WERI-Rb-1 (cell line): ENCODE data around the gene ABLIM3.

Source experiments
- DNase-seq: peaks from one replicate; pipeline ENCODE4 v3.0.0-alpha.2; 2020
- H3K27ac ChIP-seq: fragments of 250-450 bp; sonication (Bioruptor Pico); 2 replicates; pipeline ENCODE4 v1.5.1; 2020; ENCODE audit warnings: mild to moderate bottlenecking, moderate library complexity
- H3K27me3 ChIP-seq: fragments of 250-450 bp; sonication (Bioruptor Pico); 2 replicates; pipeline ENCODE4 v1.5.1; 2021; ENCODE audit warnings: mild to moderate bottlenecking, low read depth, moderate library complexity; ENCODE audit not compliant: insufficient read depth, severe bottlenecking
- H3K36me3 ChIP-seq: fragments of 250-450 bp; sonication (Bioruptor Pico); 2 replicates; pipeline ENCODE4 v1.5.1; 2020; ENCODE audit warnings: mild to moderate bottlenecking, moderate library complexity
- H3K4me3 ChIP-seq: 2 replicates; pipeline ENCODE4 v1.5.1; 2011; ENCODE audit warnings: low read depth, mild to moderate bottlenecking, control low read depth, low read length
- H3K9me3 ChIP-seq: fragments of 250-450 bp; sonication (Bioruptor Pico); 2 replicates; pipeline ENCODE4 v1.5.1; 2021; ENCODE audit warnings: mild to moderate bottlenecking, moderate library complexity; ENCODE audit not compliant: severe bottlenecking
- CTCF ChIP-seq: IDR thresholded peaks from 2 replicates; pipeline ENCODE4 v1.5.1; 2011; ENCODE audit warnings: low read depth, mild to moderate bottlenecking, control low read depth, inconsistent platforms, low read length

The ABLIM3 gene

GRCh38 chr5:149239917-149240316, 98.6 kb downstream of the ABLIM3 start:
- no peak for TF ChIP-seq CTCF
- Histone ChIP-seq H3K36me3 (no peaks in the 10 kb centered on the region), H3K27ac (no peak overlapping the region), H3K4me3 (no peak overlapping the region), H3K9me3 (no peaks in the 10 kb centered on the region), H3K27me3 (peaks cover 90% of the 10 kb centered on the region)
- no peak for DNase-seq

DNA sequence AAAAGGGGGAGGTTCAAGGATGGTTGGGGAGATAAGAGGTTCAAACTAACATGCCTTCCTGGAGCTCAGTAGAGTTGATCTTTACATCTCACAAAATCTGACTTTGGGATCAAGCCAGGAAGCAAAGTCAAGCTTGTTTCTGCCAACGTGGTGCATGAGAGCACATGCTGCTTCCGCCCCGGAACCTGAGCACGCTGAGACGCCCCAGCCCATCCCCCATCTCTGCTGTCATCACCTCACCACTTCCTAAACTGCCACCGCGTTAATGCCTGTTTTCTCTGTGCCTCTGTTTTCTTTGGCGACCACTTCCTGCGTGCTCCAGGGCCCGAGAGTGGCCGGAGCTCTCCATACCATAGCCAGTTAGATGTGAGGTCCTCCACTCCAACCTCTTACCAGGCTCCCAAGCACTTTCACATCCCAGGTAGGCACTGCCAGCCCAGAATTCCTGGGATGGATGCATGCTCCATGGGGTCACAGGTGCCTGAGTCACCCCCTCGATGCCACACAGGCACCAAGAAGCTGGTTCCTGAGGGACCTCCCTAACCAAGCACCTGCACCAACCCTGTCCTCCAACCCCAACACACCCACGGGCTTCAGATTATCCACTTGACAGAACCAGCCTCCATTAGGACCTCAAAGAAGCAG, 99.2 kb downstream of the ABLIM3 start:
- no peaks in the 10 kb centered on the region for H3K9me3 ChIP-seq
- DNase-seq, result no peak
- H3K27me3 ChIP-seq, result peaks cover 87% of the 10 kb centered on the region
- no peak overlapping the region for H3K27ac ChIP-seq
- no peaks in the 10 kb centered on the region for H3K36me3 ChIP-seq
- H3K4me3 ChIP-seq, result no peak overlapping the region
- TF ChIP-seq CTCF, result no peak

- no peak for DNase-seq
- no peaks in the 10 kb centered on the region for H3K36me3 ChIP-seq
- peaks cover 3% of the 10 kb centered on the region for H3K9me3 ChIP-seq
- H3K27me3 ChIP-seq, result peaks cover 87% of the 10 kb centered on the region
- H3K27ac ChIP-seq, result no peak overlapping the region
- no peak for TF ChIP-seq CTCF
- H3K4me3 ChIP-seq, result no peak overlapping the region
Measured at GRCh38 chr5:149242339-149242738, 101.0 kb downstream of the ABLIM3 start.

DNA sequence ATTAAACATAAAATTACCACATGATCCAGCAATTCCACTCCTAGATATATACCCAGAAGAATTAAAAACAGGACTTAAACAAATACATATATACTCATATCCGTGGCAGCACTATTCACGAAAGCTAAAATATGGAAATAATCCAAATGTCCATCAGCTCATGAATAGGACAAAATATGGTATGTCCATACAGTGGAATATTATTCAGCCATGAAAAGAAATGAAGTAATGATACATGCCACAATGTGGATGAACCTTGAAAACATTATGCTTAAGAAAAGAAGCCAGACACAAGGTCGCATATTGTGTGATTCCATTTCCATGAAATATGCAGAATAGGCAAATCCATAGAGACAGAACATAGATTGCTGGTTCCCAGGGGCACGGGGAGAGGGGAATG, 105.6 kb downstream of the ABLIM3 start:
- H3K27me3 ChIP-seq, result peaks cover 81% of the 10 kb centered on the region
- no peak overlapping the region for H3K4me3 ChIP-seq
- DNase-seq, result no peak
- H3K36me3 ChIP-seq, result no peaks in the 10 kb centered on the region
- no peak overlapping the region for H3K27ac ChIP-seq
- no peak for TF ChIP-seq CTCF
- peaks cover 3% of the 10 kb centered on the region for H3K9me3 ChIP-seq

DNA sequence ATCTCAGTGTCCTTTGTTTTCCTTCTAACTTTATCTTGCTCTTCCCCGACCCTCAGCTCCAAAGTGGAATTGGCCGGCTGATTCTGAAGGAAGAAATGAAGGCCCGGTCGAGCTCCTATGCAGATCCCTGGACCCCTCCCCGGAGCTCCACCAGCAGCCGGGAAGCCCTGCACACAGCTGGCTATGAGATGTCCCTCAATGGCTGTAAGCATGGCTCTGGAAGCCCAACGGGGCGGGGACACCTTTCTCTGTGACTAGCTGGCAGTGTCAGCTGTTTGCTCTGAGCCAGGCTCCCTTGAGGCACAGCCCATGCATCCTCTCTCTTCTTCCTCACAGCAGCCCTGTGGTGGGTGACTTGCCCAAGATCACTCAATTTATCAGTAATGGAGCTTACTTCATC, 106.4 kb downstream of the ABLIM3 start:
- H3K9me3 ChIP-seq, result peaks cover 3% of the 10 kb centered on the region
- H3K27me3 ChIP-seq, result peaks cover 76% of the 10 kb centered on the region
- no peaks in the 10 kb centered on the region for H3K36me3 ChIP-seq
- no peak for TF ChIP-seq CTCF
- no peak overlapping the region for H3K4me3 ChIP-seq
- no peak overlapping the region for H3K27ac ChIP-seq
- DNase-seq, result no peak

GRCh38 chr5:149251546-149251945, 110.3 kb downstream of the ABLIM3 start:
- no peak overlapping the region for H3K4me3 ChIP-seq
- no peak overlapping the region for H3K27ac ChIP-seq
- H3K9me3 ChIP-seq, result peaks cover 3% of the 10 kb centered on the region
- no peaks in the 10 kb centered on the region for H3K36me3 ChIP-seq
- no peak for DNase-seq
- no peak for TF ChIP-seq CTCF
- H3K27me3 ChIP-seq, result peaks cover 71% of the 10 kb centered on the region
